Hindlimb muscle (tissue), 1 donor: ENCODE measurements around the gene ELMO1. TPM values are rescaled to one million over a fixed set of nuclear protein-coding genes. Genes with fewer than 3 reads are reported as not detected.

Experiments used
- DNase-seq: peaks from one replicate; pipeline ENCODE4 v3.0.0-alpha.2; 2013
- polyA plus RNA-seq: library from polyadenylated mRNA; unstranded; fragments of 120-200 nt; gene quantifications from one replicate; pipeline ENCODE4 v1.2.1, GENCODE V29; 2013; ENCODE audit not compliant: insufficient read length

The ELMO1 gene
- polyA plus RNA-seq, 1 donor, result 28.3 TPM

GRCh38 chr7:37113661-37114355 is 334.9 kb downstream of the ELMO1 start:
- no peak for DNase-seq

GRCh38 chr7:37112876-37113275 is 335.8 kb downstream of the ELMO1 start:
- DNase-seq, result no peak

GRCh38 chr7:37112218-37112617 is 336.4 kb downstream of the ELMO1 start:
- no peak for DNase-seq

DNA sequence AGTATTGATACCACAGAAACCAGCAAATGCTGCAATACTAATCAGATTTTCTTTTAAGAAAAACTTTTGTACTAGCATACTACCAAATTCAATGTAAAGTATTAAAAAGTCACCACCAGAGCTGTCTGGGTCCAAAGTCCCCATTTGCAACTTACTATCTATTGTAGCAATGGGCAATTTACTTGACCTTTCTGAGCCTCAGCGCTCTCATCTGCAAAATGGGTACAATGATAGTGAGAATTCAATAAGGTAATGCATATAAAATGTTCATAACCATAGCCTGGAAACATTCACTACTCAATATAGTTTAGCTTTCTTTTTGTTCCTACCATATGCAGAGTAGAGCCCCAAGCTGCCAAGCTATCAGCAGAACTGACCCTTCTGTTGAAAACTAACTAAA is 337.2 kb downstream of the ELMO1 start:
- no peak for DNase-seq

GRCh38 chr7:37110660-37111424 is 337.8 kb downstream of the ELMO1 start:
- no peak for DNase-seq

GRCh38 chr7:37109843-37110242 is 338.8 kb downstream of the ELMO1 start:
- no peak for DNase-seq

- no peak for DNase-seq
Observed at GRCh38 chr7:37109016-37109683, 339.5 kb downstream of the ELMO1 start.

- DNase-seq, result no peak
Observed at GRCh38 chr7:37108615-37109014, 340.0 kb downstream of the ELMO1 start.

- no peak for DNase-seq
Observed at GRCh38 chr7:37107047-37107750, 341.5 kb downstream of the ELMO1 start.

- no peak for DNase-seq
Observed at GRCh38 chr7:37105762-37106161, 342.9 kb downstream of the ELMO1 start.

GRCh38 chr7:37104822-37105518 is 343.7 kb downstream of the ELMO1 start:
- no peak for DNase-seq

DNA sequence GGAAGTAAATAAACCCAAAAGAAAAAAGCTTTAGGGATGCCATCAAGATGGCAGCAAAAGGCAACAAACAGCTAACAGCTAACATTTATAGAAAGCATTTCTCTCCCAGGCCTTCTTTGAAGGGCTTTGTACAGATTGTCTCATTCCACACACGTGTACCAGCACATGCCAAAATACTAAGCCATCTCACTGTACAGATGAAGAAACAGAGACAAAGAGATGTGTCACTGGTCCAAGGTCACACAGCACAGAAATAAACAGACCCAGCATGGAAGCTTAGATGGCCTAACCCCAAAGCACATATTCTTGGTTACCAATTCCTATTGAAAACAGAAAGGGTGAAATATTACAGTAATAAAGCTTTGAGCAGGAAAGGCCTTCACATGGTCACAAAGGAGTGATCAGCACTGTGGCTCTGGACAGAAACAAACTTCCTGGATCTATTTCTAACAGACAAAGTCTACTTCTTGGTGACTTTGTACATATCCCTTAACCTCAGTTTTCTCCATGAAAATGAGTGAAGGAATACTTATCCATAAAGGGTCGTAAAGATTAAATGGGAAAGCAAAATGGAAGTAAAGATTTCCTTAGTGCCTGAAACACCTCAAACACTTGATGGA is 346.0 kb downstream of the ELMO1 start:
- no peak for DNase-seq

DNA sequence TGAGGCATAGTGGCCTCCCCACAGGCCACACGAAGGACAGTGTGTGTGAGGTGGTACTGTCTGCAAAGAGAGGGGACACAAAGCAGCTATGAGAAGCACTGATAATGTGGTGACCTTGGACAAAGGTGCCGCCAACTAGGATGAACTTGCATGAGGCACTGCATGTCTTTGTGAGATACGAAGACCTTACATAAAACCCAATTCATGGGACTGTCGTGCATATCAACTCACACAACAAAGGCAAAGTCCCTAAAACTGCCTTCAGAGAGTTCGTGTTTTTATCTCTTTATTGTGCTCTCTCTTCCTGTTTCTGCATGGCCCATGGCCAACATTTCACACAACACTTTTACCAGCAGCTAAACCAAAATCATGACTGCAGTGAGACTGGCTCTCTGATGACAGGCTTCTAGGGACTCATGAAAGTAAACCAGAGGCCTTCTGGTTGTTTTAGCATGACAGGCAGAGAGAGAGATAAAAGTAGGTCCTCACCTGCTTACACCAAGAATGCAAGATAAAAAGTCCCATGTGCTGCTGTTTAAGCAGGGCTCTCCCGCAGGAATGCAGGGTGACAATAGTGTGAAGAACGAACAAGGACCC is 347.8 kb downstream of the ELMO1 start:
- no peak for DNase-seq

DNA sequence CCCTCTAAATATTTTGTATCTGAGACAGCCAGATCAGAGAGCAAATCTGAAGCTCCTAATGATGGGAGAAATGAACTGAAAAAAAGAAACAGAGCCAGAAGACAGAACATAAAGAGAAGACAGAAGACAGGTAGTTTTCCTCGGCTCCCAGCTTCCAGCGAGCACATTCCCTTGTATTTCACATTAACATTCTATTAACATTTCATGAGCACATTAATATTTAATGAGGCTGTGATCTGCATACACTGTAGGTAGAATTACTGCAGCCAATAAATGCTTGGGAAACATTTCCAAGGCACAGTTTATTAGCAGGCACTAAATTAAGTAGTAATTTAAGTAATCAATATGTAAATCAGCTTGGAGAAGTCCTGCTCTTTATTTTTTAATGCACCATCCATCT is 349.9 kb downstream of the ELMO1 start:
- DNase-seq, result no peak

DNA sequence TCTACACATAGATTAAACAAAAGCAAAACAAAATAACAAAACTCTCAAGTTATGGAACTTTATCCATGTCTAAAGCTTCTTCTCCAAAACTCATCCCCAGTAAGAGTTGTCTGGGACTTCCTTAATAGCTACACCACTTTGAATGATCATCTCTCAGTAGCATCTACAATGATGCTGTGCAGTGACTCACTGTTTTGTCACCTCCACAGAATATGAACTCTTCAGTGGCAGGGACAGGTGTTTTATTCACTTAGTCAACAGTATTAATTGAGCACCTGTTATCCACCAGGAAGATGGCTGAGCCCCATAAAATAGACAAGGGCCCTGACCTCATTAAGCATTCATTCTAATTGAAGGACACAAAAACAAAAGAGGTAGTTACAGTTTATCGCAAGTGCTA is 350.7 kb downstream of the ELMO1 start:
- DNase-seq, result no peak

GRCh38 chr7:37097276-37097675 is 351.4 kb downstream of the ELMO1 start:
- DNase-seq, result no peak

DNA sequence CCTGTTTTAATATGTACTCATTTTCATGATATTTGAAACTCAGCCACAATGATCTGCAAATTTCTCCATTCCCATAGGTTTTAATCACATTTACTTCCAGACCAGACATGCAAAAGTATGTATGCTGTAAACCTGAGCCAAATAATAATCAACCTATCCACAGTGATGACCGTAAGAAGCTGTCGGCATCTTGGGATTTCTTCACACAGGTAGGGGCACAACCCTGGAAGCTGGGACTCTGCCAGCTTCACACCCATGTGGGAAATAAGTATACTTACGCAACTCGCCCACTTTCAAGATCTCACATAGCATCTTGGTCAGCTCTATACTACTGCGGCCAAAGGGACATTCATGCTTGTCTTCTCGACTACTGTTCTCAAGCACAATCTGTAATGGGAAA is 352.3 kb downstream of the ELMO1 start:
- no peak for DNase-seq

DNA sequence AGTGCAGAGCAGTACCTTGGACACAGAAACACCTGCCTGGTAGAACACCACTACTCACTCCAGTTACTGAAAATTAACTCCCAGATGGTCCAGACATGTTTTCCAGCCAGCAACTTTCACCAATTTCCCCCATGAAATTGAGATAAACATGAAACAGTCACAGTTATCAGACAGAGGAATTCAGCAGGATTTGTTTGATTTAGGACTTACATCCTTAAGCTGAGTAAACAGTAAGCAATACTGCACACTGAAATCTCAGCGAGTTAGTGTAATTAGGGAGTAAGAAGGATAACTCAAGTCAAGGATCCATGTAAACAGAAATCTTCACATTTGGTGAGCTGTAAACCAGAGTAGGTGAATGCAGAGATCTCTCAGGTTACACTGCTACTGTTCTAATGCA is 353.5 kb downstream of the ELMO1 start:
- DNase-seq, result no peak

DNA sequence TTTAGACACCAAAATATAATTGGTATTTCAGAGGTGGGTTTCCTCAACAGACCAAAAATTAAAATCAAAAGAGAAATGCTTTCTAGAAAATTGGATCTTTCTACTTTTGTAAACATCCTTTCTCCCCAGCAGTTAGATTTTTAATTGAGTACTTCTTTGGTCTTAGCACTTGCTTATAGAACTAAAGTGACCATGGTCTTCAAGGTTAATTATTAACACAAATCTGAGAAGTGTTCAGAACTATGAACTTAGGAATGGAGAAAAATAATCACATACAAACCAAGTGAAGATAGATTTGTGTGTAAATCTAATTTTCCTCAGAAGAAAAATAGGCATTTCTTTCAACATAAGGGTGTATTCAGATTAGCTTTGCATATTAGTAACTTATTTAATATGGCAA is 355.4 kb downstream of the ELMO1 start:
- DNase-seq, result no peak

- DNase-seq, result no peak
Observed at GRCh38 chr7:37092548-37092947, 356.1 kb downstream of the ELMO1 start.

GRCh38 chr7:37089972-37090371 is 358.7 kb downstream of the ELMO1 start:
- no peak for DNase-seq

DNA sequence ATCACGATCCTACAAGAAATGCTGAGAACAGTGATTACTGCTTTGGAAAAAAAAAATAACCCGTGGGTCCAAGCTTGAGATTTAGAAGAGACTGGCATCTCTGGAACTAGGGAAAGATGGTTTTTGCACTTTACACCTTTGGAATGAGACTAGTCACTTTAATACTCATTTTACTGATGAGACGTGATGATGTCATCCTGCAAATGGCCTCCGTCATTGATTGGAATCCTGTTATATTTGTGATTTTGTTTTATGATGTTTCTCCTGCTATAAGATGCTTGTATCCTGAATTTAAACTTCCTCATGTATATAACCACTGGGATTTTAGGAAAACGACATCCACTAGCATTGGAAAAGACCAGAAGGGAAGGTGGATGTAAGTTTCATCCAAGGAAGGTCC is 363.1 kb downstream of the ELMO1 start:
- DNase-seq, result no peak
